Right lobe of liver (tissue), 4 donors: Measurements from ENCODE around the gene ZNF319.

Experiments used
- POLR2A ChIP-seq: fragments of 450-650 bp; IDR thresholded peaks from one replicate; pipeline ENCODE4 v1.6.1; 2017; ENCODE audit warnings: antibody characterized with exemption, mild to moderate bottlenecking
- TF ChIP-seq, protein P1 (sequence below), 4 donors: fragments of 200-600 bp in 3 of 4; fragments of 450-650 bp in 1 of 4; IDR thresholded peaks; one replicate each; pipeline versions ENCODE4 v1.5.1 to v1.8.0; 2016 to 2022; ENCODE audit warnings: antibody characterized with exemption in 4 of 4, mild to moderate bottlenecking in 2 of 4
- donor health status: DM: no; HTN: no; CAD: no.
- donor health status: DM: no; HTN: no; CAD: no.
- donor health status: DM: no; HTN: yes; CAD: no.

DNA sequence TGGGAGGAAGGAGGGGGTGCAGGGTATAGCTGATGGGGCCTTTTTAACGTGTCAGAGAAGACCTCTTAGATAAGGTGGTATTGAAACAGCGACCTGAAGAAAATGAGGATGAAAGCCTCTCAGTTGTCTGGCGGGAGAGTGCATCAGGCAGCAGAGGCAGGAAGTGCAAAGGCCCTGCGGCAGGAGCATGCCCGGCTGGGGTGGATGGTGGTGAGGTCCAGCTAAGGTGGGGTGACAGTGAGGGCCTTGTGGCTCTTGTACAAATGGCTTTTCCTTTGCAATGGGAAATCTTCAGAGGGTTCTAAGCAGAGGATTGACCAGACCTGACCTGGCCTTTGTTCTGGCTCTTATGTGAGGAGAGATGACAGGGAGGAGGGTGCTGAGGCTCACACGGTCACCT is 36.5 kb upstream of the ZNF319 start:
- TF ChIP-seq, protein P1, sequence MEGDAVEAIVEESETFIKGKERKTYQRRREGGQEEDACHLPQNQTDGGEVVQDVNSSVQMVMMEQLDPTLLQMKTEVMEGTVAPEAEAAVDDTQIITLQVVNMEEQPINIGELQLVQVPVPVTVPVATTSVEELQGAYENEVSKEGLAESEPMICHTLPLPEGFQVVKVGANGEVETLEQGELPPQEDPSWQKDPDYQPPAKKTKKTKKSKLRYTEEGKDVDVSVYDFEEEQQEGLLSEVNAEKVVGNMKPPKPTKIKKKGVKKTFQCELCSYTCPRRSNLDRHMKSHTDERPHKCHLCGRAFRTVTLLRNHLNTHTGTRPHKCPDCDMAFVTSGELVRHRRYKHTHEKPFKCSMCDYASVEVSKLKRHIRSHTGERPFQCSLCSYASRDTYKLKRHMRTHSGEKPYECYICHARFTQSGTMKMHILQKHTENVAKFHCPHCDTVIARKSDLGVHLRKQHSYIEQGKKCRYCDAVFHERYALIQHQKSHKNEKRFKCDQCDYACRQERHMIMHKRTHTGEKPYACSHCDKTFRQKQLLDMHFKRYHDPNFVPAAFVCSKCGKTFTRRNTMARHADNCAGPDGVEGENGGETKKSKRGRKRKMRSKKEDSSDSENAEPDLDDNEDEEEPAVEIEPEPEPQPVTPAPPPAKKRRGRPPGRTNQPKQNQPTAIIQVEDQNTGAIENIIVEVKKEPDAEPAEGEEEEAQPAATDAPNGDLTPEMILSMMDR (IDR thresholded peaks at IDR 0.05): no peak
- no peak for TF ChIP-seq POLR2A
